GM18505 (cell line): ENCODE results near the gene MEGF6.

ENCODE experiments used
- ATAC-seq: cut with Tn5 transposase; IDR thresholded peaks from one replicate; pipeline ENCODE4 v1.9.1; 2021; ENCODE audit not compliant: unreplicated experiment
- POLR2A ChIP-seq: IDR thresholded peaks from 4 replicates; pipeline ENCODE4 v1.6.1; 2011; ENCODE audit warnings: borderline replicate concordance; ENCODE audit not compliant: insufficient read depth, insufficient read length; ENCODE audit errors: extremely low read depth

MEGF6 gene

GRCh38 chr1:3520419-3521378 lies 90.6 kb downstream of the MEGF6 start:
- ATAC-seq: no peak
- no peak for TF ChIP-seq POLR2A

DNA sequence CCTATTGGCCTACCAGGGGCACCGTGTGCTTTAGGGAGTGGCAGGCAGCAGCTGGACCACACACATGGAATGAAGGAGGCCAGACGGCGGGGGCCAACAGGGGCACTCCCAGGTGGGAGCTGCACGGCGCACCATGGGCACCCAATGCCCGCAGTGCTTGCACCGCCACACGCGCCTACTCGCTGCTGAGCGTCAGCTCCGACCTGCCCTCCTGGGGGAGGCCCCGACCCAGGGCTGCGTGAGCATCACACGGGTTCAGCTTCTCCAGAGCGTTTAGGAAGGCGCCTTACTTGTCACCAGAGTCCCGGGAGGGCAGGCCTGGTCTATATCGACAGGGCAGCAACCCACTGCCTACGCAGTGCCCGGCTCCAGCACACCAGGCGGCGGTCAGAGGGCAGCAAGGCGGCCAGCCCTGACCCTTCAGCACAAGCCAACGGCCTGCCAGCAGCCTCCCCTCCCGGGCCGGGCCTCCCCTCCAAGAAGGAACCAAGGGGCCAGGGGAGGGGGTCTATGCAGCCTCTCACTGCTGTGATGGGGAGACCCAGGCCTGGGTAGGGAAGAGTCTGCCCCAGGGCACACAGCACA lies 91.9 kb downstream of the MEGF6 start:
- no peak for TF ChIP-seq POLR2A

GRCh38 chr1:3518756-3519155 lies 92.6 kb downstream of the MEGF6 start:
- no peak for TF ChIP-seq POLR2A
- no peak for ATAC-seq

More for the DNA sequence above, 91.9 kb downstream of the MEGF6 start:
- no peak for ATAC-seq

DNA sequence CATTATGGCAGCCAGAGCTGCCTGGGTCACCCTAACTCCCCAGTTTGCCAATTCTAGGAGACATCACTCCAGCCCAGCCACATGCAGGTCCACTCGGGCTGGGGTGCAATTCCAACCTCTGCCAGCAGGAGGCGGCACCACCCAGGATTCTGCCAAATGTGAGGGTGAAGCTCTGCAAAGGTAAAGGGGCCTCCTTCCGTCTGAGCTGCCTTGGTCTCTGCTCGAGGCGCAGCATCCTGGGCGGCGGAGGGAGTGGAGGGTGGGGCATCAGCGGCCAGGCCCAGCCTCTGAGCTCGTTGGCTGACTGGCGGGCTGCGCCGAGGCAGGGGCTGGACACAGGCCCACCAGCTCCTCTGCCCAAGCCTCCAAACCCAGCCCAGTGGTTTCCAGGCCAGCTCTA lies 93.1 kb downstream of the MEGF6 start:
- no peak for TF ChIP-seq POLR2A
- ATAC-seq: no peak

DNA sequence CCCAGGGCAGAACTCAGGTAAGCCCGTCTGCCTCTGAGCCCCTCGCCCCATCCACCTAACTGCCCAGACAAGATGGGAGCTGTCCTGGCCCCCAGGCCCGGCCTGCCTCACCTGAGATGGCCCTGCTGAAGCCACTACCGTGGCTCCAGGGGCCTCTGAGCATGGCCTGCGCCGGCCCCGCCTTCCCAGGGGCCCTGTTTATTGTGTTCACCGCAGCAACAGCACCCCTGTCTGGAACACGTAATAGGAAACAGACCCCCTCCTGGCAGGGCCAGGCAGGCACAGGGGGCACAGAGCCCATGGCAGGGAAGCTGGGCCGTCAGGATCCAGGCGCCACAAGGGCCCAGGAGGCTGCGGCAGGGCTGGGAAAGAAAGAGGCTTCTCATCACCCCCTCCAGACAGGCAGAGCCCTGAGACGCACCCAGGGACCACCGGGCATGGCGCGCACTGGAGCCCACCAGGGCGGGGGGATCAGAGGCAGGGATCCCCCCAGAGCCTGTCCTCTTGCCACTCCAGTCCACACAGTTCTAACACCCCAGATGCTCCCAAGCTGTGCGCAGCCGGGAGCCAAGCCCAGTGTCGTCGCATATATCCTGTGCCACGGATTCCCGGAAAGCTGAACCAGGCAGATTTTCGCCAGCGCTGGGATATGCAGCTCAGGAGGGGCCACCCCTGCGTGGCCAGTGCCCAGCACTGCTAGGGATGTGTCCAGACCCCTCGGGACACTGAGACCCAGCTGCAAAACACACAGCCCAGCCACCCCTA lies 94.2 kb downstream of the MEGF6 start:
- TF ChIP-seq POLR2A: no peak
- no peak for ATAC-seq

DNA sequence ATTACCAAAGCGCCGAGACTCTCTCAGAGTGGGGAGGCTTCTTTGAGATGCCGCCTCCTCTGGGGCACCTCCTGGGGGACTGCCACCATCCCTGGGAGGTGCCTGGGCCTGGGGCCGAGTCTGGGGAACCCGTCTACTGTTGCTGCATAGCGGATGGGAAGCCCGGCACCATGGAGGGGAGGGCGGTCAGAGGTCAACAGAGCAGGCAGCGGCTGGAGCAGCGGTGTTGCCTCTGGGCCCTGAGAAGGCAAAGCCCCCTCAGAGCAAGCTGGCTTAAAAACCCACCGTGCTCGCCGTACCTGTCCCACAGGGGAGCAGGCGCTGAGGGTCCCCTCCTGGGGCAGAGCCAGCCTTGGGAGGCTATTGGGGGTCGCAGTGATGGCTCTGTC lies 94.8 kb downstream of the MEGF6 start:
- no peak for TF ChIP-seq POLR2A
- ATAC-seq: no peak

GRCh38 chr1:3515774-3516480 lies 95.4 kb downstream of the MEGF6 start:
- ATAC-seq: no peak

DNA sequence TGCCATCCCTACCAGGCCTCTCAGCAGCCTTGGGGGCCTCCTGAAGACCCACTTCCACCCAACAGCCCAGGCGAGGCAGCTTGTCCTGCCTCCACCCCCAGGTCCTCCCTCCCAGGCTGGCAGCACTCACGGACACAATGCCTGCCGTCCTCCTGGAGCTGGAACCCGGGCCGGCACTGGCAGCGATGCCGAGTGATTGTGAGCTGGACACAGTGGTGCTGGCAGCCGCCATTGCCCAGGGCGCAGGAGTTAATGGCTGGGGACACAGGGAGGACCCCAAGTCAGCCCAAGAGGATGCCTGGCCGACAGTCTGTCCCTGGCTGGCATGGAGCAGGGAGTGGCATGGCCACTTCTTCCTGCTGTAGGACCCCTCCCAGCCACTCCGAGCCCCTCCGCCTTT lies 96.0 kb downstream of the MEGF6 start:
- TF ChIP-seq POLR2A: no peak
- no peak for ATAC-seq

More at GRCh38 chr1:3515774-3516480, 95.4 kb downstream of the MEGF6 start:
- TF ChIP-seq POLR2A: no peak

DNA sequence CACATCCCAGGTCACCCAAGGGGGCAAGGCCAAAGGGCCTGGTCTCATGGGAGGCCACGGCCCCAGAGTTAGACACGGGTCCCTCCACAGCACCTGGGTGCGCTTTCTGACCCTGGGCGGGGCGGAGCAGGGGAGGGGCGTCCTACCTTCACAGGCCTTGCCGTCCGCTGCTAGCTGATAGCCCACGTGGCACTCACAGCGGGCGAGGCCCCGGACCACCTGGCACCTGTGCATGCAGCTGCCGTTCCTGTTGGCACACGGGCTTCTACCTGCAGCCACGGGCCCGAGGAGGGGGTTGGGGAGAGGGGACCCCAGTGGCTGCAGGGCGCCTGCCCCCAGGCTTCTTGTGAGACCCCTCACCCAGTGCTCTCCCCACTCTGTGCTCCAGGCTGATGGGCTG lies 96.9 kb downstream of the MEGF6 start:
- ATAC-seq: no peak

DNA sequence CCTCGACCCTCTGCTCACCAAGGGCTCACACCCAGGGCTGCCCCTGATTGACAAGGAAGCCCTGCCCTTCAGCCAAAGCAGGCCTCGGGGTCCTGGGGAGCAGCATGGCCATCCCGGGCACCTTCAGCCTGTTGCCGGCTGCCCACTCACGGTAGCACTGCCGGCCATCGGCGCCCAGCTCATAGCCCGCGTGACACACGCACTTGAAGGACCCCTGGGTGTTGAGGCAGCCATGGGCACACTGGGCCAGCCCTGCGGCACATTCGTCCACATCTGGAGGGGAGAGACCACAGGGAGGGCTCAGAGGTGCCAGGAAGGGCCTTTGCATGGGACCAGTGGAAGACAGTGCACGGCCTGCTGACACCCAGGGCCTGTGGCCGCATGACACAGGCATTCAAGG lies 99.5 kb downstream of the MEGF6 start:
- no peak for ATAC-seq
- TF ChIP-seq POLR2A: no peak

More for the DNA sequence above, 96.9 kb downstream of the MEGF6 start:
- TF ChIP-seq POLR2A: no peak

GRCh38 chr1:3511306-3511705 lies 100.0 kb downstream of the MEGF6 start:
- no peak for ATAC-seq
- TF ChIP-seq POLR2A: no peak

DNA sequence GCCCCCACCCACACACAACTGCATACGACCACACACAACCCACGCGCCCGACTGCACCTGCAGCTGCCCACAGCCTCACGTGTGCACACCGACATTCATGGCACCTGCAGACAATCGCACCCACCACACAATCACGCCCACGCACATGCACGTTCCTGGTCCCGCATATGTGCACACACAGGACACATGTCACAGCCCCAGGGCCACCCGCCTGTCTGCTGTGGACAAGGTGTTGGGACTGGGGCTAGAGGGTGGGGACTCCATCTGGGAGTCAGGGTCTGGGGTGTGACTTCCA lies 100.4 kb downstream of the MEGF6 start:
- TF ChIP-seq POLR2A: no peak
- no peak for ATAC-seq
